Measurements from ENCODE around the gene KMT2D. TPM values are rescaled to one million over a fixed set of nuclear protein-coding genes. Genes with fewer than 3 reads are reported as not detected.

Gene KMT2D
- total and polyA plus RNA-seq, 7 experiments from 2014 or later: 6.6 to 167 (median 142) TPM

- Histone ChIP-seq H3K27ac (ENCODE audit: low read depth, low read length) (peak overlapping the region; percentile 27), H3K9me3 (ENCODE audit: control insufficient read depth in 2 of 3, low read length in 3 of 3) (no peaks in the 10 kb centered on the region), H3K27me3 (ENCODE audit: control insufficient read depth in 2 of 2, insufficient read depth in 2 of 2, low read length in 2 of 2) (no peaks in the 10 kb centered on the region), H3K4me3 (ENCODE audit: low read length) (no peak overlapping the region), H3K36me3 (ENCODE audit: control insufficient read depth in 2 of 3, insufficient read depth in 3 of 3, low read length in 3 of 3) (peaks cover 5 to 54% (median 12%) of the 10 kb centered on the region in 3 experiments), H3K4me1 (ENCODE audit: control insufficient read depth in 2 of 2, insufficient read depth in 2 of 2, low read length in 2 of 2) (peaks cover 16 to 19% of the 10 kb centered on the region in 2 donors)
- Mint-ChIP-seq H3K4me3 (no peak overlapping the region), H3K27ac (peak overlapping the region in 8 of 9 donors; percentile 1 to 90 (median 76)), H3K4me1 (peaks cover 14 to 33% (median 31%) of the 10 kb centered on the region in 7 donors), H3K9me3 (no peaks in the 10 kb centered on the region), H3K36me3 (peaks cover 5 to 39% (median 22%) of the 10 kb centered on the region in 5 donors), H3K27me3 (no peaks in the 10 kb centered on the region)
- no peak for ATAC-seq
- POLR2A ChIA-PET: interaction anchor here (0.8 kb wide), 1 partner anchor 10 kb away, joined by 3 read pairs; no protein-coding TSS in a partner anchor
- no peak for DNase-seq
- intact Hi-C loops (cut with micrococcal nuclease): no loop called here
- CTCF ChIA-PET: no interaction called here
Observed at GRCh38 chr12:49021292-49021915, 39.2 kb downstream of the KMT2D start.

- peaks cover 3 to 44% (median 4%) of the 10 kb centered on the region in 3 experiments for H3K36me3 ChIP-seq (ENCODE audit: control insufficient read depth in 2 of 3, insufficient read depth in 3 of 3, low read length in 3 of 3)
- intact Hi-C loops (cut with micrococcal nuclease): no loop called here
- DNase-seq (no peak), ATAC-seq (no peak)
- Mint-ChIP-seq H3K4me1 (peaks cover 14 to 40% (median 36%) of the 10 kb centered on the region in 7 donors), H3K9me3 (no peaks in the 10 kb centered on the region), H3K4me3 (no peak overlapping the region), H3K27ac (peak overlapping the region in 7 of 9 donors; percentile 34 to 80 (median 68)), H3K27me3 (no peaks in the 10 kb centered on the region), H3K36me3 (peaks cover 8 to 37% (median 21%) of the 10 kb centered on the region in 5 donors)
- H3K4me1 ChIP-seq (ENCODE audit: control insufficient read depth in 2 of 2, insufficient read depth in 2 of 2, low read length in 2 of 2): peaks cover 16 to 19% of the 10 kb centered on the region in 2 donors
- no peak overlapping the region for H3K4me3 ChIP-seq (ENCODE audit: low read length)
- no peaks in the 10 kb centered on the region for H3K27me3 ChIP-seq (ENCODE audit: control insufficient read depth in 2 of 2, insufficient read depth in 2 of 2, low read length in 2 of 2)
- H3K9me3 ChIP-seq (ENCODE audit: control insufficient read depth in 2 of 3, low read length in 3 of 3): no peaks in the 10 kb centered on the region
- POLR2A ChIA-PET: interaction anchor here (0.8 to 1.4 kb wide), 3 partner anchors 9 to 22 kb away, joined by 3 to 4 read pairs (median 4); no protein-coding TSS in a partner anchor
- CTCF ChIA-PET: interaction anchor here (0.9 to 1.7 kb wide), 5 partner anchors 13 to 168 kb away, joined by 3 to 6 read pairs (median 4); partner anchors contain the start of gene DDX23
- H3K27ac ChIP-seq (ENCODE audit: low read depth, low read length): peak overlapping the region; percentile 27
Observed at GRCh38 chr12:49020441-49020840, 40.2 kb downstream of the KMT2D start.

DNA sequence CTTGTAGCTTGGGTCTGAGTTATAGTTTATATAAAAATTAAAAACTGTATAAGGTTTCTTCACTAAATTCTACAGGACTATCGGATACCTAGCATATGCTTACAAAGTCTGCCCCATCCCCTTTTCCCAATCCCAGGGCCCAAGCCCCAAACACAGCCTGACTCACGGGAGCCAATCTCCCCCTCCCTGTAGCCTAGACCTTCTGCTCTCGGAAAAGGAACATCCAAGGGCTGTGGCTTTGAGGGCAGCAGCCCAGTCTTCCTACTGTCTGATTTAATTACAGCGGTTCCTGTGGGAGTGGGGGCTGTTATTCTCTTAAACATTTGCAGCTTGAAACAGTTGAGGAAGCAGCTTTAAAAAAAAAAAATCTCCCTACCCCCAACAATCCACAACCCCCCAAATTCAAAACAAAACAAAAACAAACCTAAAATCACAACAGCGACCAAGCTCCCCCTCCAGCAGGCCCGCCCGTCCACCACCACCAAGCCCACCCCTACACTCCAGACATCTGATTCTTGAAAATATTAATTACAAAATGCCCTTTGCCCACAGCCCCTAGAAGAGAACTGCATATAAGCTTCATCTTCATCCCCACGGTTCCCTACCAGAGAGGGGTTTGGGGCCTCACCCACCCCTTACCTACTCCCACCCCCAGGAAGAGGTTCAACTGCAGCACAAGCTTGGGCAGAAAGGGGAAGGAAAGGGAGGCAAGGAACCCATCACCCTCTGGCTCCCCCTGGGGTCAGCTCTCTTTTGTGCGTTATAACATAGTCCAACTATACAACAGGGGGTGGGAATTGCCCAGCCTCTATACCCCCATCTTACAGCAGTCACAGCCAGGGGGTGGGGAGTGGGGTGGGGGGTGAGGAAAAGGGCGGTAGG is 40.9 kb downstream of the KMT2D start:
- Histone ChIP-seq H3K27me3 (ENCODE audit: control insufficient read depth in 2 of 2, insufficient read depth in 2 of 2, low read length in 2 of 2) (no peaks in the 10 kb centered on the region), H3K9me3 (ENCODE audit: control insufficient read depth in 2 of 3, low read length in 3 of 3) (no peaks in the 10 kb centered on the region), H3K36me3 (ENCODE audit: control insufficient read depth in 2 of 3, insufficient read depth in 3 of 3, low read length in 3 of 3) (peaks cover 0 to 37% (median 0%) of the 10 kb centered on the region in 3 experiments), H3K4me1 (ENCODE audit: control insufficient read depth in 2 of 2, insufficient read depth in 2 of 2, low read length in 2 of 2) (peaks cover 16 to 19% of the 10 kb centered on the region in 2 donors), H3K4me3 (ENCODE audit: low read length) (no peak overlapping the region), H3K27ac (ENCODE audit: low read depth, low read length) (peak overlapping the region; percentile 86)
- intact Hi-C loops (cut with micrococcal nuclease): no loop called here
- ChIA-PET POLR2A (interaction anchor here (1.0 to 1.4 kb wide), 3 partner anchors 8 to 44 kb away, joined by 4 read pairs; no protein-coding TSS in a partner anchor), CTCF (interaction anchor here (0.6 to 1.7 kb wide), 8 partner anchors 9 to 495 kb away, joined by 3 to 6 read pairs (median 4); partner anchors contain the start of gene DDX23)
- ATAC-seq (no peak), DNase-seq (peak in 6 of 9 donors; percentile 14 to 39 (median 20))
- Mint-ChIP-seq H3K4me3 (peak overlapping the region; percentile 65 to 96 (median 90)), H3K27me3 (no peaks in the 10 kb centered on the region), H3K36me3 (peaks cover 12 to 36% (median 23%) of the 10 kb centered on the region in 5 donors), H3K9me3 (no peaks in the 10 kb centered on the region), H3K4me1 (peaks cover 18 to 47% (median 42%) of the 10 kb centered on the region in 7 donors), H3K27ac (peak overlapping the region; percentile 96 to 100 (median 99))

GRCh38 chr12:49019120-49019430 is 41.5 kb downstream of the KMT2D start:
- Mint-ChIP-seq H3K9me3 (no peaks in the 10 kb centered on the region), H3K4me1 (peaks cover 22 to 52% (median 45%) of the 10 kb centered on the region in 7 donors), H3K36me3 (peaks cover 12 to 33% (median 22%) of the 10 kb centered on the region in 5 donors), H3K27ac (peak overlapping the region; percentile 96 to 100 (median 99)), H3K27me3 (no peaks in the 10 kb centered on the region), H3K4me3 (peak overlapping the region; percentile 79 to 98 (median 94))
- CTCF ChIA-PET: interaction anchor here (0.6 to 1.7 kb wide), 3 partner anchors 9 to 27 kb away, joined by 3 to 4 read pairs (median 3); no protein-coding TSS in a partner anchor
- Histone ChIP-seq H3K4me1 (ENCODE audit: control insufficient read depth in 2 of 2, insufficient read depth in 2 of 2, low read length in 2 of 2) (peaks cover 16 to 19% of the 10 kb centered on the region in 2 donors), H3K36me3 (ENCODE audit: control insufficient read depth in 2 of 3, insufficient read depth in 3 of 3, low read length in 3 of 3) (peaks cover 0 to 31% (median 0%) of the 10 kb centered on the region in 3 experiments), H3K27me3 (ENCODE audit: control insufficient read depth in 2 of 2, insufficient read depth in 2 of 2, low read length in 2 of 2) (no peaks in the 10 kb centered on the region), H3K27ac (ENCODE audit: low read depth, low read length) (peak overlapping the region; percentile 86), H3K9me3 (ENCODE audit: control insufficient read depth in 2 of 3, low read length in 3 of 3) (no peaks in the 10 kb centered on the region), H3K4me3 (ENCODE audit: low read length) (peak overlapping the region; percentile 78)
- intact Hi-C loops (cut with micrococcal nuclease): no loop called here
- POLR2A ChIA-PET: interaction anchor here (1.0 kb wide), 1 partner anchor 45 kb away, joined by 4 read pairs; no protein-coding TSS in a partner anchor
- no peak for DNase-seq
- peak; percentile 46 for ATAC-seq

GRCh38 chr12:49018261-49019119 is 42.1 kb downstream of the KMT2D start, which contains the start of gene PRKAG1:
Gene PRKAG1 (minus strand): TSS chr12:49018776. CDS start chr12:49018740, 36 bp downstream.
- CTCF ChIA-PET: interaction anchor here (0.7 kb wide), 1 partner anchor 27 kb away, joined by 3 read pairs; no protein-coding TSS in a partner anchor
- H3K27me3 ChIP-seq (ENCODE audit: control insufficient read depth in 2 of 2, insufficient read depth in 2 of 2, low read length in 2 of 2): no peaks in the 10 kb centered on the region
- no peaks in the 10 kb centered on the region for H3K27me3 Mint-ChIP-seq
- H3K4me3 ChIP-seq (ENCODE audit: low read length): peak within 1 kb of the TSS; percentile 78
- peaks cover 0 to 26% (median 0%) of the 10 kb centered on the region in 3 experiments for H3K36me3 ChIP-seq (ENCODE audit: control insufficient read depth in 2 of 3, insufficient read depth in 3 of 3, low read length in 3 of 3)
- H3K4me3 Mint-ChIP-seq: peak within 1 kb of the TSS; percentile 79 to 98 (median 94)
- peaks cover 16 to 19% of the 10 kb centered on the region in 2 donors for H3K4me1 ChIP-seq (ENCODE audit: control insufficient read depth in 2 of 2, insufficient read depth in 2 of 2, low read length in 2 of 2)
- intact Hi-C loops (cut with micrococcal nuclease): loop anchor here (1.0 kb wide), 15 partner anchors 22 to 302 kb away; partner anchors contain the start of genes DDX23 (in 2 of the 2), KMT2D (in 2 of the 2), ARF3 (in 1 of the 2) and CACNB3 (in 1 of the 2)
- H3K27ac Mint-ChIP-seq: peak within 1 kb of the TSS; percentile 96 to 100 (median 99)
- peaks cover 12 to 32% (median 22%) of the 10 kb centered on the region in 5 donors for H3K36me3 Mint-ChIP-seq
- no peaks in the 10 kb centered on the region for H3K9me3 Mint-ChIP-seq
- peak within 1 kb of the TSS; percentile 86 for H3K27ac ChIP-seq (ENCODE audit: low read depth, low read length)
- DNase-seq: peak; percentile 93 to 98 (median 97)
- POLR2A ChIA-PET: interaction anchor here (0.6 to 1.2 kb wide), 3 partner anchors 15 to 31 kb away, joined by 3 to 5 read pairs (median 3); no protein-coding TSS in a partner anchor
- H3K9me3 ChIP-seq (ENCODE audit: control insufficient read depth in 2 of 3, low read length in 3 of 3): no peaks in the 10 kb centered on the region
- ATAC-seq: peak; percentile 94
- H3K4me1 Mint-ChIP-seq: peaks cover 23 to 53% (median 45%) of the 10 kb centered on the region in 7 donors

All from naive thymus-derived CD4-positive, alpha-beta T cell (primary cell).